GM23248 (cell line): Measurements from ENCODE around the gene MEIKIN. TPM values are rescaled to one million over a fixed set of nuclear protein-coding genes. Genes with fewer than 3 reads are reported as not detected.

Experiments
- DNase-seq: peaks from one replicate; pipeline ENCODE4 v3.0.0-alpha.2; 2015
- H2AFZ ChIP-seq: fragments of 200-600 bp; sonication (generic); 2 replicates; pipeline ENCODE4 v1.6.1; 2016; ENCODE audit warnings: antibody characterized with exemption
- H3F3A ChIP-seq: fragments of 200-600 bp; sonication (generic); 2 replicates; pipeline ENCODE4 v1.6.1; 2016; ENCODE audit warnings: mild to moderate bottlenecking, antibody characterized with exemption, mixed run types; ENCODE audit not compliant: insufficient read depth
- H3K27ac ChIP-seq: fragments of 200-600 bp; sonication (generic); 2 replicates; pipeline ENCODE4 v1.5.1; 2016; ENCODE audit warnings: mild to moderate bottlenecking
- H3K27me3 ChIP-seq: fragments of 200-600 bp; sonication (generic); replicated peaks from 2 replicates; pipeline ENCODE4 v1.6.1; 2016; ENCODE audit warnings: mild to moderate bottlenecking; ENCODE audit not compliant: insufficient read depth
- H3K36me3 ChIP-seq: fragments of 200-600 bp; sonication (generic); 2 replicates; pipeline ENCODE4 v1.6.1; 2016; ENCODE audit warnings: low read depth, mild to moderate bottlenecking
- H3K4me1 ChIP-seq: fragments of 200-600 bp; sonication (generic); 2 replicates; pipeline ENCODE4 v1.6.1; 2016; ENCODE audit warnings: mild to moderate bottlenecking; ENCODE audit not compliant: insufficient read depth
- H3K4me2 ChIP-seq: fragments of 200-600 bp; sonication (generic); one replicate; pipeline ENCODE4 v1.6.1; 2016; ENCODE audit warnings: mild to moderate bottlenecking; ENCODE audit not compliant: unreplicated experiment
- H3K4me3 ChIP-seq: fragments of 200-600 bp; sonication (generic); 2 replicates; pipeline ENCODE4 v1.5.1; 2016; ENCODE audit warnings: mild to moderate bottlenecking
- H3K79me2 ChIP-seq: fragments of 200-600 bp; sonication (generic); 2 replicates; pipeline ENCODE4 v1.6.1; 2016; ENCODE audit warnings: mild to moderate bottlenecking; ENCODE audit not compliant: insufficient read depth
- H3K9ac ChIP-seq: fragments of 200-600 bp; sonication (generic); 2 replicates; pipeline ENCODE4 v1.6.1; 2016; ENCODE audit warnings: mild to moderate bottlenecking
- H3K9me2 ChIP-seq: fragments of 200-600 bp; sonication (generic); 2 replicates; pipeline ENCODE4 v1.6.1; 2016; ENCODE audit warnings: mixed run types, mild to moderate bottlenecking, moderate library complexity; ENCODE audit not compliant: insufficient read depth
- H3K9me3 ChIP-seq: fragments of 200-600 bp; sonication (generic); one replicate; pipeline ENCODE4 v1.6.1; 2017; ENCODE audit warnings: low read depth
- H4K20me1 ChIP-seq: fragments of 200-600 bp; sonication (generic); 2 replicates; pipeline ENCODE4 v1.6.0; 2016; ENCODE audit not compliant: insufficient read depth
- EZH2 ChIP-seq: fragments of 200-600 bp; sonication (generic); IDR thresholded peaks from 2 replicates; pipeline ENCODE4 v1.6.1; 2018; ENCODE audit warnings: antibody characterized with exemption, mild to moderate bottlenecking; ENCODE audit not compliant: insufficient read depth, poor library complexity, severe bottlenecking
- EZH2phosphoT487 ChIP-seq: fragments of 200-600 bp; sonication (generic); IDR thresholded peaks from 2 replicates; pipeline ENCODE4 v1.6.1; 2018; ENCODE audit warnings: antibody characterized with exemption, moderate library complexity, mild to moderate bottlenecking, low read depth; ENCODE audit not compliant: insufficient read depth
- WGBS, 2 experiments: methylation state at CpG; one replicate each; pipeline ENCODE4 v1.1.6; 2015 to 2017; ENCODE audit warnings: low lambda C conversion rate in 2 of 2, low coverage in 1 of 2; ENCODE audit errors: missing lambda C conversion rate in 2 of 2; 5-methylcytosine and 5-hydroxymethylcytosine counted together
- in situ Hi-C: fragments of 300-500 bp; cut with MboI; formaldehyde crosslinking; loops from 2 replicates; pipeline ENCODE4 v1.15.0; 2020
- polyA plus RNA-seq: library from polyadenylated mRNA; unstranded; fragments of >200 nt; fragmentation: Nextera tagmentation; extraction: Ambion mirVana; gene quantifications from 2 replicates; pipeline ENCODE4 v1.2.1, GENCODE V29; 2016
- total RNA-seq: library from RNA; depleted of rRNA; stranded (reverse); fragments of >200 nt; shearing (Covaris generic); gene quantifications from 2 replicates; pipeline ENCODE4 v1.2.3, GENCODE V29; 2014

The MEIKIN gene
- total and polyA plus RNA-seq, 2 experiments from 2014 or later = not detected

GRCh38 chr5:131791866-131792265, 153.6 kb downstream of the MEIKIN start:
- H3K4me1 ChIP-seq = peaks cover 13% of the 10 kb centered on the region
- TF ChIP-seq EZH2phosphoT487 = no peak
- no peak for TF ChIP-seq EZH2
- peaks cover 21% of the 10 kb centered on the region for H4K20me1 ChIP-seq
- H2AFZ ChIP-seq = no peak overlapping the region
- WGBS, 2 experiments = 90 to 93% methylated on average over 6 of the region's 6 CpGs
- no peak overlapping the region for H3K4me2 ChIP-seq
- in situ Hi-C loops = no loop called here
- no peak overlapping the region for H3K27ac ChIP-seq
- no peaks in the 10 kb centered on the region for H3F3A ChIP-seq
- H3K4me3 ChIP-seq = no peak overlapping the region
- no peaks in the 10 kb centered on the region for H3K27me3 ChIP-seq
- H3K79me2 ChIP-seq = peaks cover 99% of the 10 kb centered on the region
- no peak for DNase-seq
- H3K36me3 ChIP-seq = no peaks in the 10 kb centered on the region
- no peaks in the 10 kb centered on the region for H3K9me2 ChIP-seq
- no peaks in the 10 kb centered on the region for H3K9me3 ChIP-seq
- no peak overlapping the region for H3K9ac ChIP-seq

GRCh38 chr5:131790550-131790949, 154.9 kb downstream of the MEIKIN start:
- H3K4me2 ChIP-seq = no peak overlapping the region
- TF ChIP-seq EZH2phosphoT487 (no peak), EZH2 (no peak)

GRCh38 chr5:131789765-131790164, 155.7 kb downstream of the MEIKIN start:
- Histone ChIP-seq H3K9me2 (no peaks in the 10 kb centered on the region), H3K27me3 (no peaks in the 10 kb centered on the region), H3K9me3 (no peaks in the 10 kb centered on the region), H3K79me2 (peaks cover 99% of the 10 kb centered on the region), H4K20me1 (peaks cover 22% of the 10 kb centered on the region), H3K9ac (no peak overlapping the region), H3K4me3 (no peak overlapping the region), H3K27ac (no peak overlapping the region), H2AFZ (no peak overlapping the region), H3K4me2 (no peak overlapping the region), H3F3A (no peaks in the 10 kb centered on the region), H3K36me3 (no peaks in the 10 kb centered on the region), H3K4me1 (peaks cover 5% of the 10 kb centered on the region)
- in situ Hi-C loops = no loop called here
- no peak for DNase-seq
- TF ChIP-seq EZH2phosphoT487 (no peak), EZH2 (no peak)
- WGBS, 2 experiments = 69 to 76% methylated on average over 3 of the region's 3 CpGs

More at GRCh38 chr5:131790550-131790949, 154.9 kb downstream of the MEIKIN start:
- Histone ChIP-seq H3K79me2 (peaks cover 100% of the 10 kb centered on the region), H3F3A (no peaks in the 10 kb centered on the region), H3K9ac (no peak overlapping the region), H2AFZ (no peak overlapping the region), H3K9me3 (no peaks in the 10 kb centered on the region), H4K20me1 (peaks cover 23% of the 10 kb centered on the region), H3K4me1 (peaks cover 13% of the 10 kb centered on the region), H3K27ac (no peak overlapping the region), H3K27me3 (no peaks in the 10 kb centered on the region), H3K9me2 (no peaks in the 10 kb centered on the region), H3K36me3 (no peaks in the 10 kb centered on the region), H3K4me3 (no peak overlapping the region)
- DNase-seq = no peak
- WGBS, 2 experiments = 92 to 96% methylated on average over 2 of the region's 2 CpGs
- in situ Hi-C loops = no loop called here

- no peaks in the 10 kb centered on the region for H3K4me1 ChIP-seq
- DNase-seq = no peak
- H3K36me3 ChIP-seq = no peaks in the 10 kb centered on the region
- no peaks in the 10 kb centered on the region for H3K9me3 ChIP-seq
- no peak overlapping the region for H3K4me3 ChIP-seq
- no peaks in the 10 kb centered on the region for H3K9me2 ChIP-seq
- no peak overlapping the region for H3K27ac ChIP-seq
- H3K27me3 ChIP-seq = no peaks in the 10 kb centered on the region
- TF ChIP-seq EZH2phosphoT487 (no peak), EZH2 (no peak)
- peaks cover 14% of the 10 kb centered on the region; the same call in 1 of the 2 replicates for H4K20me1 ChIP-seq
- no peak overlapping the region for H2AFZ ChIP-seq
- no peaks in the 10 kb centered on the region for H3F3A ChIP-seq
- no peak overlapping the region for H3K9ac ChIP-seq
- in situ Hi-C loops = no loop called here
- WGBS, 2 experiments = 74 to 75% methylated on average over 4 of the region's 4 CpGs
- H3K4me2 ChIP-seq = no peak overlapping the region
- peaks cover 99% of the 10 kb centered on the region for H3K79me2 ChIP-seq
These were observed 157.7 kb downstream of the MEIKIN start for GRCh38 chr5:131787736-131788135.
